Peyer's patch (tissue), 4 donors: Measurements from ENCODE around the gene AKT3.

Experiments
- CTCF ChIP-seq, 6 experiments: fragments of 450-650 bp in 4 of 6; fragments of 200-600 bp in 2 of 6; sonication (generic) in 1 of 6; IDR thresholded peaks; one replicate each; pipeline ENCODE4 v1.5.1; 2017 to 2019; ENCODE audit warnings: antibody characterized with exemption in 6 of 6, mild to moderate bottlenecking in 3 of 6, moderate library complexity in 1 of 6
- POLR2A ChIP-seq, 2 donors: fragments of 450-650 bp; IDR thresholded peaks; one replicate each; pipeline ENCODE4 v1.5.1; 2017; ENCODE audit warnings: antibody characterized with exemption in 2 of 2, mild to moderate bottlenecking in 2 of 2, moderate library complexity in 2 of 2

- TF ChIP-seq CTCF (IDR thresholded peaks at IDR 0.05), result no peak
- no peak for TF ChIP-seq POLR2A (IDR thresholded peaks at IDR 0.05)
These were observed 359.0 kb downstream of the AKT3 start for GRCh38 chr1:243490748-243491686.
